ENCODE results near the gene RLBP1.

- TF ChIP-seq, protein P1, sequence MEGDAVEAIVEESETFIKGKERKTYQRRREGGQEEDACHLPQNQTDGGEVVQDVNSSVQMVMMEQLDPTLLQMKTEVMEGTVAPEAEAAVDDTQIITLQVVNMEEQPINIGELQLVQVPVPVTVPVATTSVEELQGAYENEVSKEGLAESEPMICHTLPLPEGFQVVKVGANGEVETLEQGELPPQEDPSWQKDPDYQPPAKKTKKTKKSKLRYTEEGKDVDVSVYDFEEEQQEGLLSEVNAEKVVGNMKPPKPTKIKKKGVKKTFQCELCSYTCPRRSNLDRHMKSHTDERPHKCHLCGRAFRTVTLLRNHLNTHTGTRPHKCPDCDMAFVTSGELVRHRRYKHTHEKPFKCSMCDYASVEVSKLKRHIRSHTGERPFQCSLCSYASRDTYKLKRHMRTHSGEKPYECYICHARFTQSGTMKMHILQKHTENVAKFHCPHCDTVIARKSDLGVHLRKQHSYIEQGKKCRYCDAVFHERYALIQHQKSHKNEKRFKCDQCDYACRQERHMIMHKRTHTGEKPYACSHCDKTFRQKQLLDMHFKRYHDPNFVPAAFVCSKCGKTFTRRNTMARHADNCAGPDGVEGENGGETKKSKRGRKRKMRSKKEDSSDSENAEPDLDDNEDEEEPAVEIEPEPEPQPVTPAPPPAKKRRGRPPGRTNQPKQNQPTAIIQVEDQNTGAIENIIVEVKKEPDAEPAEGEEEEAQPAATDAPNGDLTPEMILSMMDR (IDR thresholded peaks at IDR 0.05; ENCODE audit: borderline replicate concordance, extremely low read depth, low read length, poor library complexity, severe bottlenecking), result no peak
- no peak for TF ChIP-seq EZH2 (IDR thresholded peaks at IDR 0.05; ENCODE audit: borderline replicate concordance, low read depth, low read length, severe bottlenecking)
Observed at GRCh38 chr15:89197503-89197971, 23.8 kb downstream of the RLBP1 start.
